Lower leg skin (tissue), 3 donors: ENCODE results near the gene KRTAP10-6.

Experiments
- CTCF ChIP-seq, 3 donors: fragments of 450-650 bp; IDR thresholded peaks; one replicate each; pipeline ENCODE4 v1.5.1; 2016; ENCODE audit warnings: antibody characterized with exemption in 3 of 3, mild to moderate bottlenecking in 3 of 3, moderate library complexity in 2 of 3
- POLR2A ChIP-seq, 2 donors: fragments of 450-650 bp; IDR thresholded peaks; one replicate each; pipeline ENCODE4 v1.6.1; 2016 to 2017; ENCODE audit warnings: antibody characterized with exemption in 2 of 2, mild to moderate bottlenecking in 1 of 2, moderate library complexity in 1 of 2

- TF ChIP-seq CTCF (IDR thresholded peaks at IDR 0.05) (no peak), POLR2A (IDR thresholded peaks at IDR 0.05) (no peak)
These were observed 23.7 kb upstream of the KRTAP10-6 start for GRCh38 chr21:44615911-44616590.
